ENCODE results near the gene CHST12. TPM values are rescaled to one million over a fixed set of nuclear protein-coding genes. Genes with fewer than 3 reads are reported as not detected.
A peak's percentile ranks its signal among the peaks of the same experiment; 100 is the strongest.

CHST12 gene
- total and polyA plus RNA-seq, 7 donors: 6.6 to 12.0 (median 8.2) TPM

DNA sequence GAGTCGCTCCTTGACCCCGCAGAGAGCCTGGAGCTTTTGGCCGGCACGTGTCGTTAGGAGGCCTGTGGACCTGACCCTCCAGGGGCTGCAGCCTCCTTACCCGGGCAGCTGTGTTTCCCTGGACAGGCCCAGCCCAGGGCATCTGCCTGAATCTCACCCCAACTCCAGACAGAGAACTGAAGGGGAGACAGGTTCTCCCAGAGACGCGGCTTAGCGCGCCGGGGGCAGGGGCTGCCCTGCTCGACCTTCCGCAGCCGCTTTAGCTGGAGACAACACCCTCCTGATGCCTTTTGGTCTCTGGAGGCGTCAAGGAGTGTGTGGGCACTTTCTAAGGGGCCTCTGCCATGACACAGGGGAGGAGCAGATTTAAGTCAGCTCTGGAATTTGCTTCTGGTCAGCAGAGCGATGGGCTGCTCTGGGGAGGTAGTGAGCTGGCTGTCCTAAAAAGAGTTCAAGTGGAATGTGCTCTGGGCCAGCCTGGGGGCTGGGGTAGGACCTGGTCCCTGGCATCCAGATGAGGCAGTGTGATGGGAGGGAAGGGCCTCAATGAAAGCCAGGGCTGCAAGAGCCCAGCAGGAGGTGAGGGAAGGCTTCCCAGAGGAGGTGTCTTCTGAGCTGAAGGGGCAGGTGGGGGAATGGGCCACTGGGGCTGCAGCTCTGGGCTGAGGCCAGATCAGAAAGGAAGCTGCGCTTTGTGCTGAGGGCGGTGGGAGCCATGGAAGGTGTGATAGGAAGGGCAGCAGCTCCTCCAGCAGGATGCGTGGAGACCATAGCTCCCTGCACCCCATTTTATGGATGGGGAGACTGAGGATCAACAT is 67.0 kb downstream of the CHST12 start:
- ATAC-seq: no peak
- Histone ChIP-seq H3K36me3 (ENCODE audit: insufficient read depth in 1 of 2, low read depth in 1 of 2) (no peaks in the 10 kb centered on the region), H3K9me3 (no peaks in the 10 kb centered on the region), H3K27me3 (ENCODE audit: insufficient read depth in 3 of 3, low read length in 2 of 3) (peaks cover 0 to 34% (median 2%) of the 10 kb centered on the region in 3 donors), H3K4me1 (no peaks in the 10 kb centered on the region), H3K27ac (no peak overlapping the region), H3K4me3 (no peak overlapping the region)
- TF ChIP-seq, protein P1, sequence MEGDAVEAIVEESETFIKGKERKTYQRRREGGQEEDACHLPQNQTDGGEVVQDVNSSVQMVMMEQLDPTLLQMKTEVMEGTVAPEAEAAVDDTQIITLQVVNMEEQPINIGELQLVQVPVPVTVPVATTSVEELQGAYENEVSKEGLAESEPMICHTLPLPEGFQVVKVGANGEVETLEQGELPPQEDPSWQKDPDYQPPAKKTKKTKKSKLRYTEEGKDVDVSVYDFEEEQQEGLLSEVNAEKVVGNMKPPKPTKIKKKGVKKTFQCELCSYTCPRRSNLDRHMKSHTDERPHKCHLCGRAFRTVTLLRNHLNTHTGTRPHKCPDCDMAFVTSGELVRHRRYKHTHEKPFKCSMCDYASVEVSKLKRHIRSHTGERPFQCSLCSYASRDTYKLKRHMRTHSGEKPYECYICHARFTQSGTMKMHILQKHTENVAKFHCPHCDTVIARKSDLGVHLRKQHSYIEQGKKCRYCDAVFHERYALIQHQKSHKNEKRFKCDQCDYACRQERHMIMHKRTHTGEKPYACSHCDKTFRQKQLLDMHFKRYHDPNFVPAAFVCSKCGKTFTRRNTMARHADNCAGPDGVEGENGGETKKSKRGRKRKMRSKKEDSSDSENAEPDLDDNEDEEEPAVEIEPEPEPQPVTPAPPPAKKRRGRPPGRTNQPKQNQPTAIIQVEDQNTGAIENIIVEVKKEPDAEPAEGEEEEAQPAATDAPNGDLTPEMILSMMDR (IDR thresholded peaks at IDR 0.05): no peak
- no peak for DNase-seq
- intact Hi-C loops (cut with DNase I): no loop called here
- WGBS, 3 donors: 79 to 82% (median 81%) methylated on average over 19 of the region's 19 CpGs

- no peak overlapping the region for H3K27ac ChIP-seq
- no peak overlapping the region for H3K4me3 ChIP-seq
- TF ChIP-seq, protein P1 (IDR thresholded peaks at IDR 0.05): no peak
- no peaks in the 10 kb centered on the region for H3K4me1 ChIP-seq
- peaks cover 0 to 34% (median 4%) of the 10 kb centered on the region in 3 donors for H3K27me3 ChIP-seq (ENCODE audit: insufficient read depth in 3 of 3, low read length in 2 of 3)
- ATAC-seq: no peak
- no peaks in the 10 kb centered on the region for H3K9me3 ChIP-seq
- intact Hi-C loops (cut with DNase I): no loop called here
- H3K36me3 ChIP-seq (ENCODE audit: insufficient read depth in 1 of 2, low read depth in 1 of 2): no peaks in the 10 kb centered on the region
- 36 to 41% (median 37%) methylated on average over 5 of the region's 5 CpGs for WGBS, 3 donors
- no peak for DNase-seq
Measured at GRCh38 chr7:2471022-2471329, 67.6 kb downstream of the CHST12 start.

GRCh38 chr7:2471396-2471795 is 68.0 kb downstream of the CHST12 start:
- ATAC-seq: peak in 1 of 4 donors; percentile 21
- Histone ChIP-seq H3K27me3 (ENCODE audit: insufficient read depth in 3 of 3, low read length in 2 of 3) (peaks cover 0 to 34% (median 4%) of the 10 kb centered on the region in 3 donors), H3K9me3 (no peaks in the 10 kb centered on the region), H3K4me1 (no peaks in the 10 kb centered on the region), H3K36me3 (ENCODE audit: insufficient read depth in 1 of 2, low read depth in 1 of 2) (no peaks in the 10 kb centered on the region), H3K4me3 (no peak overlapping the region), H3K27ac (no peak overlapping the region)
- DNase-seq: no peak
- intact Hi-C loops (cut with DNase I): no loop called here
- TF ChIP-seq, protein P1 (IDR thresholded peaks at IDR 0.05): no peak
- 11 to 15% (median 12%) methylated on average over 11 to 17 of the region's 17 CpGs for WGBS, 3 donors

DNA sequence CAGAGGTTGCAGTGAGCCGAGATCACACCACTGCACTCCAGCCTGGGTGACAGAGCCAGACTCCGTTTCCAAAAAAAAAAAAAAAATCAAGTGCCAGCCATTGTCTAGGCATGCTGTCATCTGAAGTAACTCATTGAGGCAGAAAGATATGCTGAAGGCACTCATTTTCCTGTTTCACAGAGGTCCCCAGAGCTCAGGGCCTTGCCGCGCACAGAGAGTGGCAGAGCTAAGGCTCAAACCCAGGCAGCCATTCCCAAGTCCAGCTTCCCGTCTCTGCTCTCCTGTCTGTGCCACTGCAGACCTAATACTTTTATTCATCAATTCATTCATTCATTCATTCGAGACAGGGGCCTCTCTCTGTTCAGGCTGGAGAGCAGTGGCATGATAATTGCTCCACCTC is 69.3 kb downstream of the CHST12 start:
- Histone ChIP-seq H3K36me3 (ENCODE audit: insufficient read depth in 1 of 2, low read depth in 1 of 2) (no peaks in the 10 kb centered on the region), H3K27me3 (ENCODE audit: insufficient read depth in 3 of 3, low read length in 2 of 3) (peaks cover 0 to 39% (median 4%) of the 10 kb centered on the region in 3 donors), H3K4me1 (peaks cover 3% of the 10 kb centered on the region), H3K4me3 (no peak overlapping the region), H3K9me3 (no peaks in the 10 kb centered on the region), H3K27ac (no peak overlapping the region)
- 76 to 84% (median 80%) methylated on average over 6 of the region's 6 CpGs for WGBS, 3 donors
- TF ChIP-seq, protein P1 (IDR thresholded peaks at IDR 0.05): no peak
- ATAC-seq: no peak
- DNase-seq: no peak
- intact Hi-C loops (cut with DNase I): no loop called here

Data from psoas muscle (tissue), 8 donors.